G401 (cell line): ENCODE data around the gene NR4A3. TPM values are rescaled to one million over a fixed set of nuclear protein-coding genes. Genes with fewer than 3 reads are reported as not detected.

Experiments
- DNase-seq: peaks from one replicate; pipeline ENCODE4 v3.0.0-alpha.2; 2015; ENCODE audit warnings: low spot score
- in situ Hi-C: cut with HindIII; loops from 2 replicates; pipeline ENCODE4 v1.10.0; 2016; ENCODE audit warnings: low sequenced_read_pairs, mixed read lengths
- total RNA-seq: library from RNA; depleted of rRNA; stranded (reverse); fragments of >200 nt; shearing (Covaris generic); gene quantifications from 2 replicates; pipeline ENCODE4 v1.2.3, GENCODE V29; 2014

Gene NR4A3
- total RNA-seq, 1 experiment from 2014 or later: not detected

DNA sequence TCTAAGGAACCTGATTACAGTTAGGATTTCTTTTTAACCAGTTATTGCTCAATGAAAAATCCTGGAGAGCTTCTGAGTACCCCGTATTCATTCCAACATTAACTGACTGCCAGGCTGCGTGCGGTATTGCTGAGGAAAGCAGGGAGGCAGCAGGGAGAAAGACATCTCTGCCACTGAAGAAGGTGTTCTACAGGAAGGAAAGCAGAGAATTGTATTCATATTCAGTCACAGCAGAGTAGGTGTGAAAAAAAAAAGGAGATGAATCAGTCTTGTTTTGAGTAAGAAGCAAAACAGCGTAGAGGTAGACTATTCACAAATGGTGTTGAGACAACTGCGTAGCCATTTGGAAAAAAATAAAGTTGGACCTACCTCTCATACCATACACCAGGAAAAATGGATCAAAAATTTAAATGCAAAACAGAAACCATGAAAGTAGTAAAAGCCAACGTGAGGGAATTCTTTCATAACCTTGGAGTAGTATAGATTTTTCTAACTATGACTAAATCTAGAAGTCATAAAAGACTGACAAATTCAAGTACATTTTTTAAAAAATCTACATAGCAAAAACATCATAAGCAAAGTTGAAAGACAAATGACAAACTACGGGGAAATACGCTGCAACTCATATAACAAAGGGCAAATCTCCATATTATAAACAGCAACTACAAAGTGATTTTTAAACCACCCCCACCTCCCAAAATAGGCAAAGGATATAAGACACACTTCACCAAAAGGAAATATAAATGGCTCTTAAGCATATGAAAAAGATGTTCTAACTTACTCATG is 9.9 kb upstream of the NR4A3 start:
- in situ Hi-C loops: no loop called here
- DNase-seq: no peak

DNA sequence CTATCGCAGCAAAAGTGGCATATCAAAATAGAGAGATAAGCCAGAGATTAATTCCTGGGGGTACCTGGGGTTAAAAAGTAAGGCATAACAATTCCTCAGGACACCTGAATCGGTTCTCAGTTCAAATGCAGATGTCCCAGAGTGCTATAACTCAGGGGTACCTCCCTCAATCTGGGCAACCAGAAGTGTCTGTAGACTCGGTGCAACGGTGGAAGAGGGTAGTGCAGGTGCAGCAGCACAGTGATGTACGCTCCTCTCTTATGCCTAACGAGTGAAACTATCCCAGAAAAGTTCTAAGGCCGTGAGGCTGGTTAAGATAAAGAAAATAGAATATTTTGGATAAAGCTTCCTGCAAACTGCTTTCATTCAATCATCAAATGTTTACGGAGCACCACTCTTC is 7.9 kb upstream of the NR4A3 start:
- in situ Hi-C loops: no loop called here
- no peak for DNase-seq

- DNase-seq: no peak
- in situ Hi-C loops: no loop called here
Measured at GRCh38 chr9:99814359-99814758, 7.3 kb upstream of the NR4A3 start.

DNA sequence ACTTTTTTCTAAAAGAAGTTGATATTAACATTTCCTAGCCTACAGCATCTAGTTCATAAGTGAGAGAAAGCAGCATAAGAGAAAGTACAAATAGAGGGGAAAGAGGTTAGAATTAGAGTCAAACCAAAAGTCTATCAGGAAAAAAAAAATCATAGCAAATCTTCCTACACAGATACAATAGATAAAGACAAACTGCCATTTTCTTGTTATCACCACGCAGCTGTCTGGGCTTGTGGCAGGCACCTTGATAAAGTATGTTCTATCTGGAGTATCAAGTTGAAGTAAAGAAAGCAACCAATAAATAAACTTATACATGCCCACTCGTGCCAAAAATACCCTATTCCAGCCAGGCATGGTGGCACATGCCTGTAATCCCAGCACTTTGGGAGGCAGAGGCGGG is 5.3 kb upstream of the NR4A3 start:
- in situ Hi-C loops: no loop called here

GRCh38 chr9:99818500-99818899 is 3.2 kb upstream of the NR4A3 start:
- DNase-seq: no peak
- in situ Hi-C loops: no loop called here

More for the DNA sequence above, 5.3 kb upstream of the NR4A3 start:
- no peak for DNase-seq

DNA sequence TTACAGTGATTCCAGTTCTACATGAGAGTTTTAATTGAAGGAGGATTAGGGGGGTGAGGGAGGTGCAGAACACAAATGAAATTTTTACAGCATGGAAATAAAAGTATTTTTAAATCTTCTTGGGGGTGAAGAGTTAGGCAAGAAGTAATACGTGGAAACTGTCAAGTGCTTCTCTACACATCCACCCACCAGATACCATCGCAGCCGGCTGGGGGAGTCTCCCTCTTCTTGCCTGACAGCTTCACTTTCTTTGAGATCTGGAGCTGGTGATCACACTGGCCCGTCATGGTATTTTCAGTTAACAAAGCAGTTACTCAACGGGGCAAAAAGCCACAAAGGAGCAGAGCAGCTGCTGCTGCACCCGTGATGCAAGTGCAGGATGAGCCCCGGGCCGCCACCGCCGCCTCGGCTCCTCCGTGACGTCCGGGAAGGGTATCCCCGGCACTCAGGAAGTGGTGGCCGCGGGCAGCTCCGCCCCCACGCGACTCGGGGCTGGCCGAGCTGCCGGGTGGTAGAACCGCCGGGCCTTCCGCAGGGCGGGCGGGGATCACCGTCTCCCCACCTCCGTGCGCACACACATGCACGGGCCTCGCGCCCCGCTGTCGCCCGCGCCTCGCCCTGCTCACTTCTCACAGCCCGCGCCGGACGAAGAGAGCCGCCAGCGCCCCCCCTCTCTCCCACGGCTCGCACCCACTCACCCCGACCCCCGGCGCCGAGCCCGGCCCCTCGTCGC is 2.4 kb upstream of the NR4A3 start:
- in situ Hi-C loops: no loop called here
- peak; percentile 74 for DNase-seq

DNA sequence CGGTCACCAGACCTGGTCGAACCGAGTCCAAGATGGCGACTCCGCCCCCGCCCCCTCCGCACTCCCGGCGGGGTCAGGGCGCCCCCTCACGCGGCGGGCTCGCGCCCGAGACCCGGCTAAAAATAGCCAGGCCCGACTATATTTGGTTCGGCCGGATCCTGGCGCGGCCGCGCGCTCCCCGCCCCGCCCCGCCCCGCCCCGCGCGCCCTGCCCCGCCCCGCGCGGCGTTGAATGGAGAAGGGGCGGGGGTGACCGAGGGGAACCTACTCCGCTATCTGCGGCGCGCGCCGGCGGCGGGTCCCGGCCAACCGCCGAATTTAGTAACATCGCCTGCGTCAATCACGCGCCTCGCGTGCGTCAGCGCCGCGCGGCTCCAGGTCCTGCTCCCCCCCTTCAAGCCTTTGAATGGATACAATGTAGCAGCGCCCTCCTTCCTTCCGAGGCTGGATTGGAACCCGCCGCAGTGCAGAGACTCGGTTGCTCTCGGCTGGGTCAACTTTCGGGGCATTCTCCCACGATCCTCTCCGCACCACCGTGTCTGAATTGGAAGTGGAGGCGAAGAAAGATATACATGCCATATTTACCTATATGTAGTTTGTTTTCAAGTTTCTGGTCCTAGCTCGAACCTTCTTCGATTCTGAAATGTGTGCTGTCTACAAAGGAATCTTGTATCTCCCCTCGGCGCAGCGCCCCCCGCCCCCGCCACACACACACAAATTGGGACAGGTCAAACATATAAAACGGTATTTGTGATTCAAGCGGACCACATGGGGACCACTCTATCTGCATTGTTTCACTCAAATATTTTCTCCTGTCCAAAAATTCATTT is 1.6 kb upstream of the NR4A3 start:
- peak; percentile 94 for DNase-seq
- in situ Hi-C loops: no loop called here

DNA sequence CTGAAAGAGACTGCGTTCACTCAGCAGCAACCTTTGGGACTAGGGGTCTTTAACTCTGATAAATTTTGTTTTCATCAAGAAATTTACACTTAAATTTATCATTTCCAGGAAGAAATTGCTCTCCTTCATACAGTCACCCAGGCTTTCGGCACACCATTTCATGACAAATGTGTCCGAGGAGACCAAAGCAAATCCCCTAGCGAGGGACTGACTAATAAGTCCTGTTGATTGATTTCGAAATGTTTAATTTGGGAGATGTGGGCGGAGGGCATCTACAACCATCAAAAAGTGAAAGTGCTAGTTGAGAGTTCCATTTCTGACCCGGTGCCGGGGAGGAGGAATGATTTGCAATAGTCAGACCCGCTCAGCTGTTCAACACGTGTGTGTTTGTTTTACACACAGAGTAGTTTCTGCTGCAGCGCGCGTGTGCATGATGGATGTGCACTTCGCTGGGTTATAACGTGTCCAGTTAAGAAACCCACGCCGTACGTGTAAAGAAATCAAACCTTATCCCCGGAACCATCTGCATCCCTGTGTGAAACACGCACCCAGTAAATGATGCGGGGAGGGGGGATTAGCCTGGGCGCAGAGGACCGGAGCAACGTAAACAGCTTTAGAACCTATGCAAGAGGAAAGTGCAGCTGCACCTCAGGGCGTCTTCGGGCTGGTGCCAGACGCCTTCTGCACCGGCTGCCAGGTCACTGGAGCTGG is 845 bp upstream of the NR4A3 start:
- in situ Hi-C loops: no loop called here
- peak; percentile 72 for DNase-seq

DNA sequence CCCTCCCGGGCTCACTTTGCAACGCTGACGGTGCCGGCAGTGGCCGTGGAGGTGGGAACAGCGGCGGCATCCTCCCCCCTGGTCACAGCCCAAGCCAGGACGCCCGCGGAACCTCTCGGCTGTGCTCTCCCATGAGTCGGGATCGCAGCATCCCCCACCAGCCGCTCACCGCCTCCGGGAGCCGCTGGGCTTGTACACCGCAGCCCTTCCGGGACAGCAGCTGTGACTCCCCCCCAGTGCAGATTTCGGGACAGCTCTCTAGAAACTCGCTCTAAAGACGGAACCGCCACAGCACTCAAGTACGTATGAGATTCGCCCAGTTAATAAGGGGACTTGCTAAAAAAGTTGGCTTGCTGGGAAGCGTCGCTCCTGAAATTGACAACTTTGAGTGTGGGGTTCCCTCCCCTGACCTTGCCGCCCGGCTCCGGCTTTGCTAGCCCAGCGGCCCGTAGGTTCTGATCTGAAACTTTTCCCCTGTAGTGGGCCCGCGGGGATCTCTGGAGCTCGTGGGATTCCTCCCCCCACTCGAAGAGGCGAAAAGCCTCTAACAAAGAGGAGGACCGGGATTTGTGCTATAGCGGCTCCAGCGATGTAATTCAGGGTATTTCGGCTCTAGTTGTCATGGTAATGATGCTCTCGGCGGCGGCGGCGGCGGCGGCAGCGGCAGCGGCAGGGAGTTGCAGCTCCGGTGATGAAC is 572 bp downstream of the NR4A3 start:
- in situ Hi-C loops: no loop called here
- no peak for DNase-seq

DNA sequence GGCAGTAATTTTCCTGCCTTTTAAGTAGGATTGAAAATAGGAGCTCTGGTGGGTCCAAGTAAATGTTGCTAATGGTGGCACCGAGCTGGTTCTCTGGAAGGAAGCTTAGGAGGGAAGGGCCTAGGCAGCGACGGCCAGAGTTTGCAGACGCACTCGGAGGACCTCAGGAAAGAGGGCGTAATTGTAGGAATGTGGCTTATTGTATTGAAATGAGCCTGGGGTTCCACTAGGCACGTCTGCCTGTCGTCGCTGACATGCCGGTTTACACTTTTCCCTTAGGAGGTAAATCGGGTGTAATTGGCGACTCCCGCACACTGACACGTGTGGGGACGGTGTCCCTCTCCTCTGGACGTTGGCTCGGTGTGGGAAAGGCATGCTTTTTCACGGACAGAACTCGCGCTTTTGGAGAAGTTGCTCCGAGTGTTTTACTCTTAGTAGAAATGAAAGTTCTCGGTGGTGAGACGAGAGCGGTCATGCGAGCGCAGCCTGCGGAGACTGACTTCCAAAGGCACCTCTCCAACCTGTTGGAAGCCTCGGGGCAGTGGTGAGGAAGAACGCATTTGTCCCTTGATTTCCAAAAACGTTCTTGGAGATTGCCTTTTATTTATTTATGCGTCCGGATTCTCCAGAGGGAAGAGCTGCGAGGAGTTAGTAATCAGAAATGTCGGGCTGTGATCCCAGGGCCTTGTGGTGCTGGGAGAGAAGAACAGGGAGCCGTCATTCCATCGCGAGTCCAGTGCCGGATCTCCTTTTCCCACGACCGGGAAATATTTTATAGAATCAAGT is 1.3 kb downstream of the NR4A3 start:
- in situ Hi-C loops: no loop called here
- peak; percentile 58 for DNase-seq

GRCh38 chr9:99823681-99824377 is 2.1 kb downstream of the NR4A3 start:
- in situ Hi-C loops: no loop called here
- DNase-seq: peak; percentile 36

DNA sequence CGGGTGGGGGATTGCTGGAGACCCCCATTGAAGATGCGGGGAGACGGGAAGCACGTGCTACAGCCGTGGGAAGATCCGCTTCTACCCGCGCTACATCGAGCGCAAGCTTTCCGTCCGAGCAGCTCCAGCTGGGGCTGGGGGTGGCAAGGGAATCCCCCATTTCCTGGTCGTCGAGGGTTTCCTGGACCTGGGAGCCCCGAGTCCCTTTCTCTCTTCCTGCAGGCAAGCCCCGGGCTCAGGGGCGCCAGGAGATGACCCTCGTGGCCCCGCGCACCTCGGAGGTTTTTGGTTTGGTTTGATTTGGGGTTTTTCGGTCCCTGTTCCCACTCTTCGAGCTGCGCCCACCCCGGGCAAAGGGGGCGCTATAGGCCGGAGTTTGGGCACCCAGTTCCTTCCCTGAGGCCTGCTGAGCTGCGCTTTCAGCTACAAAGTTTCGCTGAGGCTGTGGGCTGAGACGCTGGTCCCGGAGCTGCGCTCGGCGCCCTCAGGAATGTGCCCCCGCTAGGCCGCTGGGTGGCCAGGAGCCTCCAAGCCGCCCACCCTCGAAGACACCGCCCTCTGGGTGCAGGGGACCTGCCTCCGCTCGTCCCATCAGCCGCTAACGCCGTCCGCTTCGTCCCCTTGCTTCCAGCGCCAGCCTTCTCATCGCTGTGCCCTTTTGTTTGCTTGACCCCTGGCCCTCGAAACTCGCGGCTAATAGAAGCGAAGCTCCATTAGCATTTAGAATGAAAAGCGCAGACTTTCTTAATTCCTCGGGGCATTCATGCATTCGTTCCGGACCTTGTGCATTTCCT is 2.9 kb downstream of the NR4A3 start:
- in situ Hi-C loops: no loop called here
- no peak for DNase-seq

- in situ Hi-C loops: no loop called here
- peak; percentile 37 for DNase-seq
Measured at GRCh38 chr9:99825172-99826046, 3.7 kb downstream of the NR4A3 start.

DNA sequence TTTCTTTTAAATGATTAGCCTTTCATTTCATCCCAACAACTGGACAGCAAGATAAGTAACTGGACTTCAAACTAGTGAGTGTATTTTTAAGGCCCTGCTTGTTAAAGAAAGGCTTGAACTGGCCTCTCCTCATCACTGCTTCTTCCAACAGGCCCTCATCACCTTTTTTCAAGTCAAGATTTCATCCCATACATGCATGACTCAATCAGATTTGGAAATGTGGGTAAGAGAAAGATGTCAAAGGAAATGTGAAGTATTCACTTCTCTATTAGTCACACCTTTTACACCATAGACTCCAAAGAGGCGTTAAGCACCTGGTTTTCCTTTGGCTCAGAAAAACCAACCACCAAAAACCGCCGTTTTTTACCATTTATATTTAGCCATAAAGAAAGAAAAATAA is 4.9 kb downstream of the NR4A3 start:
- in situ Hi-C loops: no loop called here
- no peak for DNase-seq

GRCh38 chr9:99827244-99827643 is 5.6 kb downstream of the NR4A3 start:
- no peak for DNase-seq
- in situ Hi-C loops: no loop called here

DNA sequence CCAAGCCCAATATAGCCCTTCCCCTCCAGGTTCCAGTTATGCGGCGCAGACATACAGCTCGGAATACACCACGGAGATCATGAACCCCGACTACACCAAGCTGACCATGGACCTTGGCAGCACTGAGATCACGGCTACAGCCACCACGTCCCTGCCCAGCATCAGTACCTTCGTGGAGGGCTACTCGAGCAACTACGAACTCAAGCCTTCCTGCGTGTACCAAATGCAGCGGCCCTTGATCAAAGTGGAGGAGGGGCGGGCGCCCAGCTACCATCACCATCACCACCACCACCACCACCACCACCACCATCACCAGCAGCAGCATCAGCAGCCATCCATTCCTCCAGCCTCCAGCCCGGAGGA is 6.3 kb downstream of the NR4A3 start:
- in situ Hi-C loops: no loop called here
- no peak for DNase-seq
